HCT116 (cell line): ENCODE measurements around the gene SMYD3. TPM values are rescaled to one million over a fixed set of nuclear protein-coding genes. Genes with fewer than 3 reads are reported as not detected.

Experiments used
- ATAC-seq: fragments of 200-7000 bp; cut with Tn5 transposase; 2 replicates; pipeline ENCODE4 v1.9.1; 2020; ENCODE audit warnings: mild to moderate bottlenecking, moderate library complexity
- BruUV-seq: library from RNA; stranded (reverse); fragments of 400-500 nt; replicated peaks from 2 replicates; lab custom pipeline; 2021; lab: Mats Ljungman, UMichigan
- CTCF ChIA-PET: fragments of 300-600 bp; sonication (Branson Sonifier 250); formaldehyde crosslinking; loops from one replicate; lab custom pipeline; 2021; ENCODE audit warnings: antibody characterized with exemption; lab: Charles Lee
- POLR2A ChIA-PET: fragments of 300-600, 350-600 bp; sonication (Branson Sonifier 250); formaldehyde crosslinking; loops from one replicate; lab custom pipeline; 2021; ENCODE audit warnings: antibody characterized with exemption; lab: Charles Lee
- RAD21 ChIA-PET, 2 experiments: fragments of 300-600 bp; sonication (Branson Sonifier 250); formaldehyde crosslinking; loops; one replicate each; lab custom pipeline; 2023; ENCODE audit warnings: low total read pairs in 2 of 2; ENCODE audit not compliant: uncharacterized antibody in 2 of 2, unreplicated experiment in 2 of 2, low non-redundant PET in 1 of 2; lab: Charles Lee
- DNase-seq: peaks from one replicate; pipeline ENCODE4 v3.0.0-alpha.2; 2010; ENCODE audit warnings: low read depth, low spot score
- H2AFZ ChIP-seq: fragments of 200-600 bp; shearing (Covaris generic), sonication (generic); 2 replicates; pipeline ENCODE4 v1.6.1; 2017; ENCODE audit warnings: low read depth, mixed run types, mixed read lengths, antibody characterized with exemption, low read length; ENCODE audit not compliant: poor library complexity, severe bottlenecking
- H3K27ac ChIP-seq: 2 replicates; pipeline ENCODE4 v1.5.1; 2012; ENCODE audit warnings: low read depth, low read length
- H3K27me3 ChIP-seq: fragments of 200-600 bp; sonication (generic); 2 replicates; pipeline ENCODE4 v1.6.1; 2016; ENCODE audit warnings: mixed run types, low read length, mixed read lengths; ENCODE audit not compliant: insufficient read depth
- H3K36me3 ChIP-seq, 2 experiments: fragments of 200-500 bp in 1 of 2; fragments of 200-600 bp in 1 of 2; sonication (Bioruptor generic) in 1 of 2; sonication (generic) in 1 of 2; 2 replicates each; pipeline versions ENCODE4 v1.5.1 to v1.6.1; 2014 to 2016; ENCODE audit warnings: low read length in 2 of 2, inconsistent platforms in 1 of 2, mixed read lengths in 1 of 2, mixed run types in 1 of 2; ENCODE audit not compliant: insufficient read depth in 2 of 2, control insufficient read depth in 1 of 2
- H3K4me1 ChIP-seq, 2 experiments: fragments of 200-600 bp in 1 of 2; sonication (generic) in 1 of 2; 2 replicates each; pipeline versions ENCODE4 v1.5.1 to v1.6.1; 2012 to 2017; ENCODE audit warnings: low read length in 2 of 2, inconsistent platforms in 1 of 2, mild to moderate bottlenecking in 1 of 2, mixed read lengths in 1 of 2, mixed run types in 1 of 2, moderate library complexity in 1 of 2; ENCODE audit not compliant: insufficient read depth in 2 of 2, control insufficient read depth in 1 of 2
- H3K4me2 ChIP-seq: fragments of 200-600 bp; sonication (generic); 2 replicates; pipeline ENCODE4 v1.6.1; 2017; ENCODE audit warnings: mixed run types, low read length, mixed read lengths
- H3K4me3 ChIP-seq, 2 experiments: fragments of 200-600 bp in 1 of 2; sonication (generic) in 1 of 2; replicated peaks in 1 of 2; 2 replicates each; pipeline ENCODE4 v1.5.1; 2011 to 2016; ENCODE audit warnings: low read length in 2 of 2, control low read depth in 1 of 2, low read depth in 1 of 2, mild to moderate bottlenecking in 1 of 2, mixed read lengths in 1 of 2, mixed run types in 1 of 2
- H3K79me2 ChIP-seq: fragments of 200-600 bp; sonication (generic); 2 replicates; pipeline ENCODE4 v1.6.1; 2017; ENCODE audit warnings: mild to moderate bottlenecking, mixed run types, low read length, moderate library complexity, mixed read lengths; ENCODE audit not compliant: insufficient read depth
- H3K9ac ChIP-seq: fragments of 200-600 bp; sonication (generic); 2 replicates; pipeline ENCODE4 v1.6.1; 2016; ENCODE audit warnings: low read length, mixed read lengths
- H3K9me2 ChIP-seq: fragments of 200-600 bp; sonication (generic), shearing (Covaris generic); 2 replicates; pipeline ENCODE4 v1.6.1; 2017; ENCODE audit warnings: mixed run types, mild to moderate bottlenecking, moderate library complexity; ENCODE audit not compliant: insufficient read depth
- H3K9me3 ChIP-seq, 2 experiments: fragments of 200-500 bp in 1 of 2; fragments of 200-600 bp in 1 of 2; sonication (Bioruptor generic) in 1 of 2; sonication (generic) in 1 of 2; 2 replicates each; pipeline ENCODE4 v1.6.1; 2014 to 2017; ENCODE audit warnings: low read length in 2 of 2, mixed read lengths in 2 of 2, inconsistent platforms in 1 of 2, low read depth in 1 of 2, mild to moderate bottlenecking in 1 of 2, mixed run types in 1 of 2, moderate library complexity in 1 of 2; ENCODE audit not compliant: control insufficient read depth in 1 of 2, insufficient read depth in 1 of 2
- H4K20me1 ChIP-seq: fragments of 200-600 bp; sonication (generic), shearing (Covaris generic); 2 replicates; pipeline ENCODE4 v1.6.1; 2017; ENCODE audit warnings: mixed run types, mild to moderate bottlenecking, moderate library complexity; ENCODE audit not compliant: insufficient read depth
- ATF3 ChIP-seq: IDR thresholded peaks from 2 replicates; pipeline ENCODE4 v1.6.1; 2012
- CBX3 ChIP-seq: IDR thresholded peaks from 2 replicates; pipeline ENCODE4 v1.6.1; 2012; ENCODE audit warnings: low read depth
- CEBPB ChIP-seq: IDR thresholded peaks from 2 replicates; pipeline ENCODE4 v1.6.1; 2012; ENCODE audit warnings: low read depth
- CTCF ChIP-seq, 3 experiments: fragments of 200-600 bp in 1 of 3; sonication (generic) in 1 of 3; IDR thresholded peaks in 2 of 3; conservative IDR thresholded peaks in 1 of 3; 2 replicates each; pipeline ENCODE4 v1.5.1; 2012 to 2017; ENCODE audit warnings: low read depth in 2 of 3, low read length in 2 of 3, antibody characterized with exemption in 1 of 3, borderline replicate concordance in 1 of 3, control low read depth in 1 of 3, mild to moderate bottlenecking in 1 of 3, mixed read lengths in 1 of 3, mixed run types in 1 of 3, moderate library complexity in 1 of 3; ENCODE audit not compliant: insufficient read depth in 1 of 3
- EGR1 ChIP-seq: IDR thresholded peaks from 2 replicates; pipeline ENCODE4 v1.6.1; 2012; ENCODE audit warnings: low read depth
- EZH2 ChIP-seq: fragments of 200-600 bp; sonication (generic); IDR thresholded peaks from 2 replicates; pipeline ENCODE4 v1.6.1; 2017; ENCODE audit warnings: antibody characterized with exemption, mixed run types
- MAX ChIP-seq: IDR thresholded peaks from 2 replicates; pipeline ENCODE4 v1.6.1; 2012
- POLR2A ChIP-seq: IDR thresholded peaks from 2 replicates; pipeline ENCODE4 v1.7.0; 2011; ENCODE audit warnings: borderline replicate concordance; ENCODE audit not compliant: insufficient read depth, insufficient read length; ENCODE audit errors: extremely low read depth
- POLR2AphosphoS5 ChIP-seq: IDR thresholded peaks from 2 replicates; pipeline ENCODE4 v1.6.1; 2011; ENCODE audit warnings: mild to moderate bottlenecking, low read depth, low read length, moderate library complexity
- RAD21 ChIP-seq: IDR thresholded peaks from 2 replicates; pipeline ENCODE4 v1.6.1; 2012; ENCODE audit warnings: low read depth, mild to moderate bottlenecking
- REST ChIP-seq: IDR thresholded peaks from 2 replicates; pipeline ENCODE4 v1.6.1; 2012; ENCODE audit warnings: low read depth
- TCF7L2 ChIP-seq: IDR thresholded peaks from 2 replicates; pipeline ENCODE4 v1.7.0; 2011; ENCODE audit warnings: borderline replicate concordance, inconsistent platforms; ENCODE audit not compliant: insufficient read depth, insufficient read length; ENCODE audit errors: extremely low read depth
- ZBTB33 ChIP-seq: IDR thresholded peaks from 2 replicates; pipeline ENCODE4 v1.6.1; 2011; ENCODE audit warnings: mild to moderate bottlenecking, low read length, moderate library complexity; ENCODE audit not compliant: insufficient replicate concordance; ENCODE audit errors: extremely low read depth
- ZFX ChIP-seq: fragments of 450-650 bp; IDR thresholded peaks from 2 replicates; pipeline ENCODE4 v1.6.1; 2017
- ZNF274 ChIP-seq: fragments of 200-500 bp; sonication (Bioruptor generic); IDR thresholded peaks from 2 replicates; pipeline ENCODE4 v1.6.1; 2014; ENCODE audit warnings: mild to moderate bottlenecking, low read depth, low read length, inconsistent platforms
- intact Hi-C: fragments of 100-400 bp; cut with micrococcal nuclease; formaldehyde crosslinking; loops from 2 replicates; pipeline ENCODE4 v1.10.0; 2022
- total RNA-seq: library from RNA; stranded (reverse); gene quantifications from one replicate; pipeline ENCODE4 v1.2.1, GENCODE V29; 2021; ENCODE audit not compliant: unreplicated experiment

SMYD3 gene
- total RNA-seq, 1 experiment from 2014 or later, result 33.6 TPM

GRCh38 chr1:245823408-245824147, 683.5 kb downstream of the SMYD3 start:
- H3K27ac ChIP-seq, result no peak overlapping the region
- no peaks in the 10 kb centered on the region for H3K36me3 ChIP-seq
- no peak overlapping the region for H2AFZ ChIP-seq
- CTCF ChIA-PET, result no interaction called here
- H3K4me3 ChIP-seq, result no peak overlapping the region
- H3K9ac ChIP-seq, result no peak overlapping the region
- TF ChIP-seq ATF3 (no peak), CEBPB (no peak), ZNF274 (no peak), POLR2AphosphoS5 (no peak), MAX (no peak), ZBTB33 (no peak), RAD21 (no peak), EZH2 (no peak), REST (no peak), POLR2A (no peak), ZFX (no peak), CTCF (IDR thresholded peaks at IDR 0.05 in 2 of 3, conservative IDR thresholded peaks at IDR 0.05 in 1 of 3; ENCODE audit: borderline replicate concordance in 1 of 3, insufficient read depth in 1 of 3, low read depth in 2 of 3, low read length in 2 of 3) (no peak), CBX3 (no peak), EGR1 (no peak), TCF7L2 (no peak)
- TF ChIP-seq, all 23 proteins: peak for 0
- Histone ChIP-seq H3K9me3 (no peaks in the 10 kb centered on the region), H3K27me3 (no peaks in the 10 kb centered on the region), H4K20me1 (no peaks in the 10 kb centered on the region), H3K4me1 (peaks cover 2 to 17% of the 10 kb centered on the region in 2 experiments; a peak in 3 of 4 replicates), H3K9me2 (no peaks in the 10 kb centered on the region), H3K4me2 (peak overlapping the region; percentile 37; the same call in 1 of the 2 replicates), H3K79me2 (no peaks in the 10 kb centered on the region)
- BruUV-seq, result no TSS peak
- ChIA-PET RAD21 (no interaction called here), POLR2A (no interaction called here)
- intact Hi-C loops, result no loop called here
- ATAC-seq, result no peak
- no peak for DNase-seq
